T-helper 17 cell (primary cell): ENCODE results near the gene ATP8B1. TPM values are rescaled to one million over a fixed set of nuclear protein-coding genes. Genes with fewer than 3 reads are reported as not detected.

Source experiments
- ATAC-seq: fragments of 150-1000 bp; cut with Tn5 transposase; 2 replicates; pipeline ENCODE4 v1.10.0; 2021; ENCODE audit warnings: mild to moderate bottlenecking, moderate library complexity
- DNase-seq, 3 donors: peaks; one replicate each; pipeline versions ENCODE4 v3.0.0 to v3.0.0-alpha.2; 2020 to 2021
- H3K9me3 ChIP-seq: one replicate; pipeline ENCODE4 v1.7.0; 2013; ENCODE audit warnings: low read length, mild to moderate bottlenecking; ENCODE audit not compliant: control insufficient read depth, poor library complexity, severe bottlenecking
- H3K27ac Mint-ChIP-seq: one replicate; pipeline ENCODE4 v1.8.0; 2022; ENCODE audit warnings: mild to moderate bottlenecking, moderate library complexity, mixed read lengths
- H3K27me3 Mint-ChIP-seq: one replicate; pipeline ENCODE4 v1.8.0; 2022; ENCODE audit warnings: mixed read lengths
- H3K36me3 Mint-ChIP-seq: one replicate; pipeline ENCODE4 v1.8.0; 2022; ENCODE audit warnings: low read depth, mixed read lengths
- H3K4me1 Mint-ChIP-seq: one replicate; pipeline ENCODE4 v1.8.0; 2022; ENCODE audit warnings: mild to moderate bottlenecking, mixed read lengths
- H3K4me3 Mint-ChIP-seq: one replicate; pipeline ENCODE4 v1.8.0; 2022; ENCODE audit warnings: mild to moderate bottlenecking, moderate library complexity, mixed read lengths
- total RNA-seq, 4 donors: library from RNA in 2 of 4; stranded (reverse) in 2 of 4; gene quantifications; one replicate each; pipeline ENCODE4 v1.2.3 and lab custom pipeline; 2022 to 2026

Gene ATP8B1
- total RNA-seq, 2 donors from 2014 or later, result not detected

- Mint-ChIP-seq H3K4me1 (no peaks in the 10 kb centered on the region), H3K27ac (no peak overlapping the region), H3K4me3 (no peak overlapping the region), H3K36me3 (no peaks in the 10 kb centered on the region), H3K27me3 (peaks cover 10% of the 10 kb centered on the region)
- no peak for ATAC-seq
- no peak for DNase-seq
- peaks cover 3% of the 10 kb centered on the region for H3K9me3 ChIP-seq
Observed at GRCh38 chr18:57794951-57795728, 8.0 kb downstream of the ATP8B1 start.

GRCh38 chr18:57793302-57793986, 9.7 kb downstream of the ATP8B1 start:
- no peak overlapping the region for H3K27ac Mint-ChIP-seq
- no peak overlapping the region for H3K4me3 Mint-ChIP-seq
- H3K36me3 Mint-ChIP-seq, result no peaks in the 10 kb centered on the region
- no peaks in the 10 kb centered on the region for H3K27me3 Mint-ChIP-seq
- DNase-seq (no peak), ATAC-seq (no peak)
- H3K9me3 ChIP-seq, result peaks cover 3% of the 10 kb centered on the region
- no peaks in the 10 kb centered on the region for H3K4me1 Mint-ChIP-seq

GRCh38 chr18:57792631-57793301, 10.3 kb downstream of the ATP8B1 start:
- H3K27me3 Mint-ChIP-seq, result no peaks in the 10 kb centered on the region
- H3K4me3 Mint-ChIP-seq, result no peak overlapping the region
- peaks cover 3% of the 10 kb centered on the region for H3K9me3 ChIP-seq
- H3K27ac Mint-ChIP-seq, result no peak overlapping the region
- no peaks in the 10 kb centered on the region for H3K36me3 Mint-ChIP-seq
- DNase-seq (no peak), ATAC-seq (no peak)
- no peaks in the 10 kb centered on the region for H3K4me1 Mint-ChIP-seq

DNA sequence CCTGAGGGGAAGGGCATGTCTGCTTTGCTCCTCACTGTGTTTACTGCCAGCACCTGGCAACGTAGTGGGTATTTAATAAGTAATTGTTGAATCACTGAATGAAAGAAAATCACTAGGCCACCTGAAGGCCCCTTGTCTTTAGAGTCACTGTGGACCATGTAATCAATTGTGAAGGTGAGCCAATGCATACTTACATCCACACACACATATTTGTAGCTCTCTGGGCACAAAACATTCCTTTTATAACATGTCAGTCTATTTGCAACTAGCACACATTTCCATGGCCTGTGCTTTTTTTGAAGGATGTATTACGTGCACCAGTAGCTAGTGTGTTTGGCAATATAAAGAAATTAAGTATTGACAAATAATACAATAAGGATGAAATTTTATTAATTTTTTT, 11.2 kb downstream of the ATP8B1 start:
- Mint-ChIP-seq H3K36me3 (no peaks in the 10 kb centered on the region), H3K27me3 (no peaks in the 10 kb centered on the region), H3K4me1 (no peaks in the 10 kb centered on the region), H3K4me3 (no peak overlapping the region), H3K27ac (no peak overlapping the region)
- peaks cover 3% of the 10 kb centered on the region for H3K9me3 ChIP-seq
- ATAC-seq (no peak), DNase-seq (no peak)

- ATAC-seq, result no peak
- H3K27ac Mint-ChIP-seq, result no peak overlapping the region
- H3K36me3 Mint-ChIP-seq, result no peaks in the 10 kb centered on the region
- DNase-seq, result no peak
- H3K4me1 Mint-ChIP-seq, result no peaks in the 10 kb centered on the region
- no peak overlapping the region for H3K4me3 Mint-ChIP-seq
- H3K27me3 Mint-ChIP-seq, result no peaks in the 10 kb centered on the region
- H3K9me3 ChIP-seq, result peaks cover 3% of the 10 kb centered on the region
Observed at GRCh38 chr18:57791192-57791591, 11.9 kb downstream of the ATP8B1 start.

- peaks cover 3% of the 10 kb centered on the region for H3K9me3 ChIP-seq
- Mint-ChIP-seq H3K4me1 (no peaks in the 10 kb centered on the region), H3K4me3 (no peak overlapping the region), H3K36me3 (no peaks in the 10 kb centered on the region), H3K27ac (no peak overlapping the region), H3K27me3 (no peaks in the 10 kb centered on the region)
- DNase-seq, result no peak
- no peak for ATAC-seq
Observed at GRCh38 chr18:57790316-57790715, 12.8 kb downstream of the ATP8B1 start.

GRCh38 chr18:57789759-57790158, 13.4 kb downstream of the ATP8B1 start:
- peaks cover 2% of the 10 kb centered on the region for H3K9me3 ChIP-seq
- H3K36me3 Mint-ChIP-seq, result no peaks in the 10 kb centered on the region
- no peaks in the 10 kb centered on the region for H3K27me3 Mint-ChIP-seq
- no peak overlapping the region for H3K27ac Mint-ChIP-seq
- ATAC-seq, result no peak
- H3K4me1 Mint-ChIP-seq, result no peaks in the 10 kb centered on the region
- DNase-seq, result no peak
- no peak overlapping the region for H3K4me3 Mint-ChIP-seq

DNA sequence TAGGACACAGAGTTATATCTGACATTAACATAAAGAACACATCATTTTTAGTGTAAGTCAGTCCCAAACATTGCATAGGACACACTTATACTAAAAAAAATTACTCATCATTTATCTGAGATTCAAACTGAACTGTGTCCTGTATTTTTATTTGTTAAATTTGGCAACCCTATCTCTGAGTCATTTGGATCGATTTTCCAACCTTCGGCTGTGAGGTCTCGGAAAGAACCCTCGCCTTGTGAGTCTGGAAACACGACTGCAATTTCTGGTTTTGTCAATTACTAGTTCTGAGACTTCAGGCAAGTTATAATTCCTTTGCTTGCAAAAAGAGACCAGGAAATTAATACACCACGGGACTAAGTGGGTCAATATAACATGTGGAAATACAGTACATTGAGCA, 14.0 kb downstream of the ATP8B1 start:
- peaks cover 3% of the 10 kb centered on the region for H3K36me3 Mint-ChIP-seq
- ATAC-seq (no peak), DNase-seq (no peak)
- no peaks in the 10 kb centered on the region for H3K27me3 Mint-ChIP-seq
- H3K27ac Mint-ChIP-seq, result no peak overlapping the region
- H3K9me3 ChIP-seq, result no peaks in the 10 kb centered on the region
- H3K4me1 Mint-ChIP-seq, result no peaks in the 10 kb centered on the region
- no peak overlapping the region for H3K4me3 Mint-ChIP-seq

- Mint-ChIP-seq H3K27me3 (no peaks in the 10 kb centered on the region), H3K36me3 (peaks cover 5% of the 10 kb centered on the region), H3K4me3 (no peak overlapping the region), H3K4me1 (no peaks in the 10 kb centered on the region), H3K27ac (no peak overlapping the region)
- no peak for DNase-seq
- ATAC-seq, result no peak
- no peaks in the 10 kb centered on the region for H3K9me3 ChIP-seq
Observed at GRCh38 chr18:57787068-57787685, 15.9 kb downstream of the ATP8B1 start.

DNA sequence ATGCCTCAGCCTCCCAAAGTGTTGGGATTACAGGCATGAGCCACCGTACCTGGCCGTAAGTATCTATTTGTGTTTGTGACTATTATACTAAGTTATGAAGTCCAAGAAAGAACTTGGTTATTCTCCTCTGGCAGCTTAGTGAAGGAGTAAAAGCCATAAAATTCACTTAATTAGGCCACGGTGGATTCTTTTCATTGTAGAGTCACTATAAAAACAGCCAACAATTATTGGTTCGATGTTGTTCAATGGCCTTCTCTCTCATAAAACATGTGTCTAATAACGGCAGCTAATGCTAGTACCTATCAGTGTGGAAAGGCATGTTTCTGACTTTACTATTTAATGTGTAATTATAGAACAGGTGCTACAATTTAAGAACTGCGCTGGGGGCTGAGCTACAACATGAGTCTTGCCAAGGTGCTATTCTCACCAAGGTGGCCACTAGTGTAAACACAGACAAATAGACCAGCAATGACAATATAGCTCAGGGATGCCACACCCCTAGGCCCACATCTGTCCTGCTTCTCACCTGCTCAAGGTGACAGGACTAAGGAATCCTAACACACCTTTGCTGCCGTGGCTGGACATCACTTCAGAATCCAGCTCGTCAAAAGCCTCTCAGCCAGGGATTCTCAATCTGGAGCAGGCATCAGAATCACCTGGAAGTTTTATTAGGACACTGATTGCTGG, 17.2 kb downstream of the ATP8B1 start:
- ATAC-seq, result no peak
- H3K9me3 ChIP-seq, result no peaks in the 10 kb centered on the region
- DNase-seq, result no peak
- no peaks in the 10 kb centered on the region for H3K27me3 Mint-ChIP-seq
- peaks cover 5% of the 10 kb centered on the region for H3K36me3 Mint-ChIP-seq
- no peak overlapping the region for H3K27ac Mint-ChIP-seq
- no peak overlapping the region for H3K4me3 Mint-ChIP-seq
- no peaks in the 10 kb centered on the region for H3K4me1 Mint-ChIP-seq

DNA sequence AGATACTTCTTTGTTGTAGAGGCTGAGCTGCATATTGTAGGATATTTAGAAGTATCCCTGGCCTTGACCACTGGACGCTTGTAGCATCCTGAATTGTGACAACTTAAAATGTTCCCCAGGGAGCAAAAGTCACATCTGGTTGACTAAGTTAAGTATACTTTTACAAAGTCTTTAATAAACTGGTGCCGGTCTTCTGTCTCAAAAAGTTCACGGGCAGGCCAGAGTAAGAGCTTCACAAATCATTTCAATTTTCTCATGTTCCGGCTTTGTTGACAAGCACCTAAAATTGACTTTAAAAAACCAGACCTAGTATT, 18.4 kb downstream of the ATP8B1 start:
- ATAC-seq (no peak), DNase-seq (no peak)
- no peaks in the 10 kb centered on the region for H3K9me3 ChIP-seq
- H3K4me3 Mint-ChIP-seq, result no peak overlapping the region
- no peaks in the 10 kb centered on the region for H3K4me1 Mint-ChIP-seq
- peaks cover 5% of the 10 kb centered on the region for H3K36me3 Mint-ChIP-seq
- no peak overlapping the region for H3K27ac Mint-ChIP-seq
- H3K27me3 Mint-ChIP-seq, result no peaks in the 10 kb centered on the region

- Mint-ChIP-seq H3K27me3 (no peaks in the 10 kb centered on the region), H3K4me3 (no peak overlapping the region), H3K36me3 (peaks cover 5% of the 10 kb centered on the region), H3K27ac (no peak overlapping the region), H3K4me1 (no peaks in the 10 kb centered on the region)
- no peaks in the 10 kb centered on the region for H3K9me3 ChIP-seq
- DNase-seq (no peak), ATAC-seq (no peak)
Observed at GRCh38 chr18:57784034-57784800, 18.9 kb downstream of the ATP8B1 start.
